ENCODE measurements around the gene SAMD14. TPM values are rescaled to one million over a fixed set of nuclear protein-coding genes. Genes with fewer than 3 reads are reported as not detected.

Gene SAMD14
- total and polyA plus RNA-seq, 2 of the 4 experiments (the other 2 are of a cell fraction), result 1.4 to 6.2 TPM

GRCh38 chr17:50141026-50141744, 11.2 kb upstream of the SAMD14 start:
- no peak overlapping the region for H3K14ac ChIP-seq (replicated peaks; ENCODE audit: low read depth, low read length)
- peak overlapping the region; percentile 68 for H2AK9ac ChIP-seq (replicated peaks; ENCODE audit: low read depth, low read length, poor library complexity)
- H3K18ac ChIP-seq (ENCODE audit: low read depth, low read length), result no peak overlapping the region
- CTCF ChIA-PET, result interaction anchor here (0.8 to 1.0 kb wide), 2 partner anchors 10 to 156 kb away, joined by 3 read pairs; no protein-coding TSS in a partner anchor
- no peak overlapping the region for H3K56ac ChIP-seq (ENCODE audit: extremely low read depth, insufficient read depth, low read length)
- no peak overlapping the region for H2BK15ac ChIP-seq (ENCODE audit: low read depth, low read length)
- no peak overlapping the region for H4K5ac ChIP-seq (ENCODE audit: low read depth, low read length)
- H3K9ac ChIP-seq (ENCODE audit: low read depth, low read length), result no peak overlapping the region
- no peak overlapping the region for H4K91ac ChIP-seq (ENCODE audit: insufficient read depth, low read depth, low read length)
- no peak overlapping the region for H2AK5ac ChIP-seq (ENCODE audit: low read depth, low read length)
- no peak overlapping the region for H2AFZ ChIP-seq (replicated peaks; ENCODE audit: low read length, poor library complexity)
- H3K4ac ChIP-seq (ENCODE audit: low read depth, low read length), result no peak overlapping the region
- H2BK120ac ChIP-seq (ENCODE audit: low read depth, low read length), result no peak overlapping the region
- TF ChIP-seq POLR2A (IDR thresholded peaks at IDR 0.05; ENCODE audit: low read depth, low read length), result no peak
- no peak for TF ChIP-seq RCOR1 (IDR thresholded peaks at IDR 0.05; ENCODE audit: insufficient replicate concordance, low read length)
- TF ChIP-seq FOS (IDR thresholded peaks at IDR 0.05; ENCODE audit: low read depth, low read length), result no peak
- TF ChIP-seq MAFK (IDR thresholded peaks at IDR 0.05; ENCODE audit: low read depth, low read length), result no peak
- TF ChIP-seq CTCF (conservative IDR thresholded peaks at IDR 0.05; ENCODE audit: low read depth, low read length), result no peak
- no peak for TF ChIP-seq RAD21 (IDR thresholded peaks at IDR 0.05; ENCODE audit: low read length)
- no peak for TF ChIP-seq ELK1 (IDR thresholded peaks at IDR 0.05; ENCODE audit: borderline replicate concordance, low read depth, low read length)
- TF ChIP-seq USF2 (IDR thresholded peaks at IDR 0.05; ENCODE audit: low read depth, low read length), result no peak
- no peak for TF ChIP-seq MAZ (IDR thresholded peaks at IDR 0.05; ENCODE audit: borderline replicate concordance, low read depth, low read length)
- TF ChIP-seq CHD1 (IDR thresholded peaks at IDR 0.05; ENCODE audit: low read depth, low read length), result no peak
- TF ChIP-seq CEBPB (IDR thresholded peaks at IDR 0.05; ENCODE audit: low read depth, low read length), result no peak
- TF ChIP-seq RFX5 (IDR thresholded peaks at IDR 0.05; ENCODE audit: low read depth, low read length), result no peak
- no peak for TF ChIP-seq NFE2L2 (IDR thresholded peaks at IDR 0.05; ENCODE audit: low read depth, low read length)
- no peak for TF ChIP-seq MXI1 (IDR thresholded peaks at IDR 0.05; ENCODE audit: borderline replicate concordance, low read depth, low read length)
- TF ChIP-seq SMC3 (IDR thresholded peaks at IDR 0.05; ENCODE audit: low read depth, low read length), result no peak
- no peak for TF ChIP-seq BHLHE40 (IDR thresholded peaks at IDR 0.05; ENCODE audit: low read depth, low read length)
- no peak overlapping the region for H4K8ac ChIP-seq (ENCODE audit: low read depth in 2 of 2, low read length in 2 of 2)
- no CpG with 5 or more reads among the region's 16 CpGs for WGBS, 2 experiments (ENCODE audit: extremely low coverage in 2 of 2, insufficient read length in 1 of 2)
- no peak for ATAC-seq (ENCODE audit: low read depth)
- no peak overlapping the region for H3K4me3 ChIP-seq (ENCODE audit: insufficient read depth, low read depth, low read length)
- H3K4me2 ChIP-seq (ENCODE audit: low read depth, low read length), result no peak overlapping the region
- no peak overlapping the region for H2BK20ac ChIP-seq (ENCODE audit: low read depth, low read length)
- H3K23ac ChIP-seq (ENCODE audit: low read depth, low read length), result no peak overlapping the region
- BruUV-seq (replicated peaks), result no TSS peak
- DNase-seq, result no peak
- H3K4me1 ChIP-seq (ENCODE audit: control insufficient read depth, insufficient read depth, low read length), result peaks cover 6% of the 10 kb centered on the region; the same call in 1 of the 2 replicates
- POLR2A ChIA-PET (ENCODE audit: unreplicated experiment), result no interaction called here
- H3K27me3 ChIP-seq (ENCODE audit: control insufficient read depth, insufficient read depth, low read length), result no peaks in the 10 kb centered on the region
- no peak overlapping the region for H3K27ac ChIP-seq (ENCODE audit: insufficient read depth, low read length)
- H2BK5ac ChIP-seq (ENCODE audit: low read depth, low read length, poor library complexity, severe bottlenecking), result no peak overlapping the region
- in situ Hi-C loops (cut with MboI; ENCODE audit: low sequenced_read_pairs) (no loop called here), intact Hi-C loops (cut with micrococcal nuclease) (no loop called here), dilution Hi-C loops (cut with HindIII; ENCODE audit: low sequenced_read_pairs, unreplicated experiment) (no loop called here)
- H3K9me1 ChIP-seq (ENCODE audit: insufficient read depth, low read length), result peaks cover 2% of the 10 kb centered on the region; the same call in 1 of the 2 replicates
- H4K20me1 ChIP-seq (ENCODE audit: insufficient read depth, low read length), result peaks cover 82% of the 10 kb centered on the region
- peaks cover 39 to 95% of the 10 kb centered on the region in 2 experiments for H3K79me1 ChIP-seq (ENCODE audit: low read depth in 1 of 2, low read length in 2 of 2)
- no peaks in the 10 kb centered on the region for H3K9me3 ChIP-seq (ENCODE audit: control insufficient read depth, insufficient read depth, low read length)
- peaks cover 85% of the 10 kb centered on the region for H3K36me3 ChIP-seq (ENCODE audit: control insufficient read depth, insufficient read depth, low read length)
